Stimulated activated CD4-positive, alpha-beta T cell treated with anti-CD3 and anti-CD28 coated beads, Interleukin-12 subunit alpha, Interleukin-12 subunit beta, amount 100 ng/mL, for 24 hours (primary cell): ENCODE measurements around the gene WNK1.
"Not testable (repeated sequence)": the region's sequence is repeated elsewhere in the genome, so short reads cannot be mapped to it uniquely, and the experiment has no call there.

Source experiments
- DNase-seq, 2 experiments: peaks; one replicate each; pipeline ENCODE4 v3.0.0-alpha.2; 2020; ENCODE audit warnings: low read depth in 2 of 2

WNK1 gene

DNA sequence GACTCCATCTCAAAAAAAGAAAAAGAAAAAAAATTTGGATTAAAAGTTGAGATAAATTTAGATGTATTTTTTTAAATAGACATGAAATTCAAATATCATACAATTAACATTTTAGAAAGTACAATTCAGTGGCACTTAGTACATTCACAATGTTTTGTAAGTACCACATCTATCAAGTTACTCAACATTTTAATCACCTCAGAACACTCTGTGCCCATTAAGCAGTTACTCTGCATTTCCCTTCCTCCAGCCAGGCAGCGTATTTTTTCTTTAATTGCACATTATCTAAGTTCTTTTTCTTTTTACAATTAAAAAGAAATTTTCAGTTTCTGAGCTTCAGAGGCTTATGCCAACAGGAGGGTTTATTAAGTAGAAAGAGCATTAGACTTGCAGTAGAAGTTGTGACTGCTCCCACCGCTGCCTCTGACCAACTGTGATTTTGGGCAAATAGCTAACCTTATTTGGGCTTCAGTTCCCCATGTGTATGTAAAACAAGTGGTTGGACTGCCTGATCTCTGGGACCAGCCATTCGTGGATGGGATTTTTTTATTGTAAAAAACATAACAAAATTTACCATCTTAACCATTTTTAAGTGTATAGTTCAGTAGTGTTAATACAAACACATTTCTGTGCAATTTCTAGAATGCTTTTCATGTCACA, 65.7 kb downstream of the WNK1 start:
- DNase-seq = no peak

GRCh38 chr12:818733-819132, 66.4 kb downstream of the WNK1 start:
- no peak for DNase-seq

DNA sequence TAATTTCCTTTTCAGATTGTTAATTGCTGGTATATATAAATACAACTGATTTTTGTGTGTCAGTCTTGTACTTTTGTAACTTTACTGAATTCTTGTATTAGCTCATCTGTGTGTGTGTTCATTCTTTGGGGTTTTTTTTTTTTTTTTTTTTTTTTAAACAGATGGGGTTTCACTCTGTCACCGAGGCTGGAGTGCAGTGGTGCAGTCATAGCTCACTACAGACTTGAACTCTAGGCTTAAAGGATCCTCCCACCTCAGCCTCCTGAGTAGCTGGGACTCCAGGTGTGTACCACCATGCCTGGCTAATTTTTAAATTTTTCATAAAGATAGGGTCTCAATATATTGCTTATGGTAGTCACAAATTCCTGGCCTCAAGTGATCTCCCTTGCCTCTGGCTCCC, 68.0 kb downstream of the WNK1 start:
- DNase-seq = no peak

- DNase-seq = no peak
Measured at GRCh38 chr12:823028-823698, 70.8 kb downstream of the WNK1 start.

GRCh38 chr12:826331-826730, 74.0 kb downstream of the WNK1 start:
- no peak for DNase-seq

- DNase-seq = no peak
Measured at GRCh38 chr12:828726-829395, 76.5 kb downstream of the WNK1 start.

- no peak for DNase-seq
Measured at GRCh38 chr12:830111-830867, 77.9 kb downstream of the WNK1 start.

- DNase-seq = no peak
Measured at GRCh38 chr12:835754-836518, 83.6 kb downstream of the WNK1 start.

DNA sequence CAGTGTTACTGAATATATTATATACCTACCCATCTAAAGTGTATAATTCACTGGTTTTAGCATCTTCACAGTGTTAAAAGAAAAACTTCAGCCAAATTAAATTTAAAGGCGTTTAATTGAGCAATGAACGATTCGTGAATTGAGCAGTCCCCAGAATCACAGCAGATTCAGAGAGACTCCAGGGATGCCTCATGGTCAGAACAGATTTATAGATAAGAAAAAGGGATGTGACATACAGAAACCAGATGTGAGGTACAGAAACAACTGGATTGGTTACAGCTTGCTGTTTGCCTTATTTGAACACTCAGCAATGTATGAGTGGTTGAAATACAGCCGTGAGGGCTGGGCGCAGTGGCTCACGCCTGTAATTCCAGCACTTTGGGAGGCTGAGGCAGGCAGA, 84.6 kb downstream of the WNK1 start:
- DNase-seq = no peak

GRCh38 chr12:837548-837947, 85.2 kb downstream of the WNK1 start:
- no peak for DNase-seq

DNA sequence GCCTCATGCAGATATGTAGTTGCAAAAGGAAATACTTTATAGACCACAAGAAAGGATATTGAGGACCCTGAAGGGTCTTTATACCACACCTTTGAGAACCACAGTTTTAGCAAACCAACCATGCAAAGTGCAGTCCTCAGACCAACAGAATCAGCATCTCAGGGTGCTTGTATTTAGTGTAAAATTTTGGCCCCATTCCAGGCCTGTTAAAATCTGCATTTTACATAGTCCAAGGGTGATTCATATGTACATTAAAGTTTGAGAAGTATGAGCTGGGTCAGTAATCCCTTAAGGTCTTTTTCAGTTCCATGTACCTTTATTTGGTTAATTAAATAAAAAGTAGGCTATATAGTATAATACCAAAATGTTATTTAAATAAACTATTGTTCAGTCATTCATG, 91.2 kb downstream of the WNK1 start:
- no peak for DNase-seq

DNA sequence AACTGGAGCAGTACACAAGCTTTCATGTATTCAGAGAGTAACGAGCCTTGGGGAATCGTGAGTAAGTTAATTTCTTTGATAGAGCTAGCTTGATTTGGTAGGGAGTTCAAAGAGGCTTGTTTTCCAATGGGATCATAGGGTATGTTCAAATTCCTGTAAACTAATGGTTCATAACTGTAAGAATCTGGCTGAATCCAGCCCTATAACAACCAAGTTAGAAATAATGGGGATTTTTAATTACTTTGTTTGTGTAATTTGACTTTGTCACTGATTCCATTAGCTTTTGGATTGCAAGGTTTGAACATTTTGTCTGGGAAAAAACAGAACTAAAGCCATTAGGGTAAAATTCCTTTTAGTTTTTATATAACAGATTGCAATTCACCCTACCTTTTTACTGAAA, 94.0 kb downstream of the WNK1 start:
- DNase-seq = no peak

DNA sequence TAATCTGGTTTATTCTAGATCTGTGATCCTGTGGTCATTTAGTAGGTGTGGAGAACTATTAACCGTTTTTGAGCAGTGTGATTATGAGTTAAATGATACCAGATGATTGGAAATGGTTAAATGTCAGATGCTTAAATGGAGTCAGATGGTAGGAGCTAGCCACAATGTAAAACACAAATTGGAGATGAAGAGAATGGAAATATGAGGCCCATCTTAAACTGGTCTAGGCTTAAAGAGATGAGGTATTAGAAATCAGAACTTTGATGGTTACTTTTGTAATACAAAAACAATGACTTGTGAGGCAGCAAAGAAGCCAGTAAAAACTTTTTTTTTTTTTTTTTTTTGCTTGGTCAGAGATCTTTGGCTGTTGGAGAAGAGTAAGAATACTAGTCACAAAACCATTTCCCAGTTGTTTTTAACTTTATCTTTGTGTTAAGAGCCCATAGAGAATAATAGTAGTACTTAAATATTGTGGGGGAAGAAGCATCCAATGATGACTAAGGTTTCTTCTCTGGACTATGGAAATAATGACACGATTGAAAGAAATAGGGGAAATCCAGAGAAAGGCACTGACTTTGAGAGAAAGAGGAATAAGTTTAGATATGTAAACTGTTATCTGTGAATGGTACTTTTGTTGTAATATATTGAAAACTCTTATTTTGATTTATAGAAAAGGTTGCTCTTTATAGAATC, 95.9 kb downstream of the WNK1 start:
- DNase-seq = no peak

DNA sequence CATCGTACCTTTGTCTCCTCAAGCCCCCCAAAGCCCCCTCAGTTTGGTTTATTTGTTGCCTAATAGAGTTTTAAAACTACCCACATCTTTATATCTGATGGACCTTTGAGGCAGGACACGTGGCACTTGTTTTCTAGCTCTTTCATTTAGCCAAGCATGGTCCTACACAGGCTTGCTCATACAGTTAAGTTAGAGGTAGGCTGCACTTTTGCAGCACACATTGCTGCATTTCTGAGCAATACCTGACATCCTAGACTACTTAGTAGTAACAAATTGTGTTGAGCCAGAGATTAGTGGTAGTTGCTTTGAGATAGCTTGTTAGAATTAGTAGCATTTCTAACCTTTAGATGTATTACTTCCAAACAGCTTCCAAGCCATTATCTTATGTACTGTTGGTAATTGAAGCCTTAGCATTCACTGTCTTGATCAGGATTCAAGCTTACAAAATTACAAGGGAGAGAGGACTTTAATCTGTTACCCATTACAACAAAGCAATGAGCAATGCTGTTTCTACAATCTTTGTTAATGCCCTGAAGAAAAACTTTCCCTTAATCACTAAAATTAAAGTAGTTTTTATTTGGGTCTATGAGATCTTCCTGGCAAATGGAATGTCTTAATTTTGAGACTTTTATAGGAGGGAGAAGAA, 96.6 kb downstream of the WNK1 start:
- DNase-seq = no peak

GRCh38 chr12:849733-850437, 97.5 kb downstream of the WNK1 start:
- not testable (repeated sequence) for DNase-seq

GRCh38 chr12:851343-851742, 99.0 kb downstream of the WNK1 start:
- DNase-seq = no peak

- no peak for DNase-seq
Measured at GRCh38 chr12:851913-852312, 99.5 kb downstream of the WNK1 start.

DNA sequence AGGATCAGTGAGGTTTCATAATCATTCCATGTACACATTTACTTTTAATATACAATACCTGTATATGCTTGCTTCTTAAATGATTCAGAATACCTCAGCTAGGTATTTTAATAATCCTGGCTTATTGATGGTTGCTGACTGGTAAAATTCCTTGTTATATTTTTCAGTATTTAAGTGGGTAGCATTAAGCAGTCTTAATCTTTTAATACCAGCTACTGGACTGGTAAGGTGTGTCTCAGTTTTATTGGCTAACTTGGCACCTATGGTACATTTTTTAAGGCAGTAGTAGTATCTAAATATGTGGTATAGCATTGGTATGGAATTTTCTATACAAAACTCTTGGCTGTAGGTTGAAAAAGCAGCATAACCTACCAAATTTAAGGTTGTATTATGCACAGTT, 100.5 kb downstream of the WNK1 start:
- DNase-seq = no peak

- DNase-seq = no peak
Measured at GRCh38 chr12:857611-858010, 105.2 kb downstream of the WNK1 start.

- no peak for DNase-seq
Measured at GRCh38 chr12:862303-862911, 110.0 kb downstream of the WNK1 start.
